H9 (cell line): ENCODE measurements around the gene ZGRF1. TPM values are rescaled to one million over a fixed set of nuclear protein-coding genes. Genes with fewer than 3 reads are reported as not detected.
"Not testable (repeated sequence)": the region's sequence is repeated elsewhere in the genome, so short reads cannot be mapped to it uniquely, and the experiment has no call there.

Experiments
- DNase-seq: peaks from one replicate; pipeline ENCODE4 v3.0.0-alpha.2; 2017
- H2AFZ ChIP-seq: one replicate; pipeline ENCODE4 v1.6.1; 2013; ENCODE audit warnings: mild to moderate bottlenecking, low read length, control low read depth, moderate library complexity
- H2AK5ac ChIP-seq: 2 replicates; pipeline ENCODE4 v1.6.1; 2013; ENCODE audit warnings: low read length, control low read depth, mixed read lengths; ENCODE audit not compliant: insufficient read length
- H2BK120ac ChIP-seq: one replicate; pipeline ENCODE4 v1.6.1; 2013; ENCODE audit warnings: low read depth, mild to moderate bottlenecking, low read length, control low read depth, inconsistent platforms; ENCODE audit not compliant: poor library complexity, severe bottlenecking
- H2BK12ac ChIP-seq: 2 replicates; pipeline ENCODE4 v1.6.1; 2013; ENCODE audit warnings: low read length, control low read depth, mixed read lengths, low read depth; ENCODE audit not compliant: insufficient read length
- H2BK15ac ChIP-seq: 2 replicates; pipeline ENCODE4 v1.6.1; 2013; ENCODE audit warnings: low read depth, low read length, control low read depth
- H2BK20ac ChIP-seq: one replicate; pipeline ENCODE4 v1.6.1; 2013; ENCODE audit warnings: low read depth, mild to moderate bottlenecking, low read length, control low read depth, inconsistent platforms; ENCODE audit not compliant: poor library complexity, severe bottlenecking
- H2BK5ac ChIP-seq: 2 replicates; pipeline ENCODE4 v1.6.1; 2013; ENCODE audit warnings: low read length, control low read depth, mixed read lengths; ENCODE audit not compliant: insufficient read length
- H3K14ac ChIP-seq: 2 replicates; pipeline ENCODE4 v1.6.1; 2013; ENCODE audit warnings: low read length, control low read depth; ENCODE audit not compliant: insufficient read depth
- H3K18ac ChIP-seq: 2 replicates; pipeline ENCODE4 v1.6.1; 2013; ENCODE audit warnings: low read depth, mild to moderate bottlenecking, mixed read lengths, low read length, control low read depth; ENCODE audit not compliant: insufficient read length
- H3K23ac ChIP-seq: 2 replicates; pipeline ENCODE4 v1.6.1; 2013; ENCODE audit warnings: low read length, control low read depth, mixed read lengths, low read depth; ENCODE audit not compliant: insufficient read length
- H3K23me2 ChIP-seq: 2 replicates; pipeline ENCODE4 v1.6.1; 2013; ENCODE audit warnings: low read depth, mild to moderate bottlenecking, mixed read lengths, low read length, control low read depth; ENCODE audit not compliant: insufficient read length, poor library complexity, severe bottlenecking
- H3K27ac ChIP-seq: 2 replicates; pipeline ENCODE4 v1.5.1; 2013; ENCODE audit warnings: low read length, control low read depth, mixed read lengths, low read depth; ENCODE audit not compliant: insufficient read length
- H3K27me3 ChIP-seq: 2 replicates; pipeline ENCODE4 v1.6.1; 2013; ENCODE audit warnings: low read length, control low read depth, inconsistent platforms; ENCODE audit not compliant: insufficient read depth
- H3K4ac ChIP-seq: 2 replicates; pipeline ENCODE4 v1.6.1; 2013; ENCODE audit warnings: low read depth, mild to moderate bottlenecking, control low read depth, inconsistent platforms, low read length, moderate library complexity
- H3K4me1 ChIP-seq: 2 replicates; pipeline ENCODE4 v1.6.1; 2013; ENCODE audit warnings: low read length, control low read depth, inconsistent platforms; ENCODE audit not compliant: insufficient read depth
- H3K4me2 ChIP-seq: 2 replicates; pipeline ENCODE4 v1.6.1; 2013; ENCODE audit warnings: low read length, control low read depth, mixed read lengths; ENCODE audit not compliant: insufficient read length, insufficient read depth
- H3K56ac ChIP-seq: 2 replicates; pipeline ENCODE4 v1.6.1; 2013; ENCODE audit warnings: low read depth, mild to moderate bottlenecking, mixed read lengths, low read length, control low read depth; ENCODE audit not compliant: insufficient read length
- H3K79me1 ChIP-seq: 2 replicates; pipeline ENCODE4 v1.6.1; 2013; ENCODE audit warnings: low read depth, mild to moderate bottlenecking, moderate library complexity, low read length, control low read depth, inconsistent platforms; ENCODE audit not compliant: insufficient read depth, poor library complexity, severe bottlenecking
- H3K79me2 ChIP-seq: 2 replicates; pipeline ENCODE4 v1.6.1; 2013; ENCODE audit warnings: low read length, control low read depth, inconsistent platforms; ENCODE audit not compliant: insufficient read depth
- H3K9ac ChIP-seq: 2 replicates; pipeline ENCODE4 v1.6.1; 2013; ENCODE audit warnings: low read length, control low read depth, mixed read lengths; ENCODE audit not compliant: insufficient read length; ENCODE audit errors: extremely low read depth
- H3K9me3 ChIP-seq: one replicate; pipeline ENCODE4 v1.6.1; 2013; ENCODE audit warnings: low read depth, low read length, inconsistent platforms; ENCODE audit not compliant: control insufficient read depth
- H3T11ph ChIP-seq: one replicate; pipeline ENCODE4 v1.6.1; 2013; ENCODE audit warnings: mild to moderate bottlenecking, low read length, control low read depth, inconsistent platforms
- H4K20me1 ChIP-seq: one replicate; pipeline ENCODE4 v1.6.1; 2013; ENCODE audit not compliant: control insufficient read depth, insufficient read length, insufficient read depth
- H4K5ac ChIP-seq: 2 replicates; pipeline ENCODE4 v1.6.1; 2013; ENCODE audit warnings: low read depth, mild to moderate bottlenecking, mixed read lengths, low read length, control low read depth; ENCODE audit not compliant: insufficient read length
- H4K8ac ChIP-seq: replicated peaks from 2 replicates; pipeline ENCODE4 v1.6.1; 2013; ENCODE audit warnings: low read length, control low read depth, mixed read lengths, low read depth; ENCODE audit not compliant: insufficient read length
- H4K91ac ChIP-seq: 2 replicates; pipeline ENCODE4 v1.6.1; 2013; ENCODE audit warnings: low read depth, mild to moderate bottlenecking, moderate library complexity, mixed read lengths, low read length, control low read depth; ENCODE audit not compliant: insufficient read length
- H3K27ac Mint-ChIP-seq, 3 experiments: 2 replicates in 2 of 3; 3 replicates in 1 of 3; pipeline ENCODE4 v1.8.0; 2020 to 2021; ENCODE audit warnings: mixed read lengths in 3 of 3, mild to moderate bottlenecking in 1 of 3, moderate library complexity in 1 of 3
- H3K27me3 Mint-ChIP-seq: 2 replicates; pipeline ENCODE4 v1.8.0; 2021; ENCODE audit warnings: low read depth, mild to moderate bottlenecking, moderate library complexity, mixed read lengths
- H3K36me3 Mint-ChIP-seq, 3 experiments: 2 replicates in 2 of 3; 3 replicates in 1 of 3; pipeline ENCODE4 v1.8.0; 2020 to 2021; ENCODE audit warnings: low read depth in 3 of 3, mixed read lengths in 3 of 3; ENCODE audit not compliant: insufficient read depth in 1 of 3
- H3K4me1 Mint-ChIP-seq, 2 experiments: 2 replicates each; pipeline ENCODE4 v1.8.0; 2020; ENCODE audit warnings: mixed read lengths in 2 of 2
- H3K4me3 Mint-ChIP-seq, 2 experiments: 2 replicates in 1 of 2; 3 replicates in 1 of 2; pipeline ENCODE4 v1.8.0; 2020 to 2021; ENCODE audit warnings: mild to moderate bottlenecking in 2 of 2, mixed read lengths in 2 of 2, moderate library complexity in 1 of 2
- H3K9me3 Mint-ChIP-seq, 2 experiments: 2 replicates in 1 of 2; 3 replicates in 1 of 2; pipeline ENCODE4 v1.8.0; 2020; ENCODE audit warnings: mild to moderate bottlenecking in 2 of 2, mixed read lengths in 2 of 2, moderate library complexity in 1 of 2
- WGBS: extraction: QIAGEN DNeasy Blood & Tissue Kit; methylation state at CpG from one replicate; pipeline ENCODE4 v1.1.7; 2013; ENCODE audit warnings: missing lambda C conversion rate, low lambda C conversion rate, mixed read lengths; ENCODE audit not compliant: insufficient read length; ENCODE audit errors: extremely low coverage; 5-methylcytosine and 5-hydroxymethylcytosine counted together
- total RNA-seq: library from RNA; stranded (reverse); gene quantifications from 2 replicates; pipeline ENCODE4 v1.2.1, GENCODE V29; 2021
- TF ChIP-seq, protein P1 (sequence below): fragments of 200-600 bp; sonication (generic); conservative IDR thresholded peaks from 3 replicates; pipeline ENCODE4 v1.8.0; 2021; ENCODE audit warnings: antibody characterized with exemption, mild to moderate bottlenecking

ZGRF1 gene
- total RNA-seq, 1 experiment from 2014 or later = 38.3 TPM

DNA sequence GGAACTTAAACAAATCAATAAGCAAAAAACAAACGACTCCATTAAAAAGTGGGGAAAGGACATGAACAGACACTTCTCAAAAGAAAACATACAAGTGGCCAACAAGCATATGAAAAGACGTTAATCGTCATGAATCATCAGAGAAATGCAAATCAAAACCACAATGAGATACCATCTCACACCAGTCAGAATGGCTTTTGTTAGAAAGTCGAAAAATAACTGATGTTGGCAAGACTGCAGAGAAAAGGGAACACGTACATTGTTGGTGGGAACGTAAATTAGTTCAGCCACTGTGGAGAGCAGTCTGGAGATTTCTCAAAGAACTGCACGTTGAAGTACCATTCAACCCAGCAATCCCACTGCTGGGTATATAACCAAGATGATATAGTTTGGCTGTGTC lies 144.4 kb downstream of the ZGRF1 start:
- H3K56ac ChIP-seq = no peak overlapping the region
- H2BK12ac ChIP-seq = no peak overlapping the region
- no peaks in the 10 kb centered on the region for H3K23me2 ChIP-seq
- no peak overlapping the region for H4K8ac ChIP-seq
- no peaks in the 10 kb centered on the region for H3K79me2 ChIP-seq
- no peak overlapping the region for H2BK5ac ChIP-seq
- H3K9me3 ChIP-seq = no peaks in the 10 kb centered on the region
- no peaks in the 10 kb centered on the region for H3K79me1 ChIP-seq
- WGBS = no CpG with 5 or more reads among the region's 7 CpGs
- H3K18ac ChIP-seq = no peak overlapping the region
- H2BK15ac ChIP-seq = no peak overlapping the region
- no peaks in the 10 kb centered on the region for H3K4me1 ChIP-seq
- H3K23ac ChIP-seq = no peak overlapping the region
- Mint-ChIP-seq H3K36me3 (peaks cover 14 to 31% (median 22%) of the 10 kb centered on the region in 3 experiments), H3K4me3 (no peak overlapping the region), H3K9me3 (peaks cover 34 to 43% of the 10 kb centered on the region in 2 experiments), H3K4me1 (0 out of 4 replicates have a peak, but pooled peaks cover 0 to 2% of the 10 kb centered on the region in 2 experiments), H3K27ac (no peak overlapping the region), H3K27me3 (peaks cover 8% of the 10 kb centered on the region)
- H2AFZ ChIP-seq = no peak overlapping the region
- no peak overlapping the region for H4K5ac ChIP-seq
- H4K20me1 ChIP-seq = no peaks in the 10 kb centered on the region
- H3K4ac ChIP-seq = no peak overlapping the region
- H2BK120ac ChIP-seq = no peak overlapping the region
- H3K27me3 ChIP-seq = no peaks in the 10 kb centered on the region
- H4K91ac ChIP-seq = no peak overlapping the region
- no peak overlapping the region for H3K14ac ChIP-seq
- H3T11ph ChIP-seq = no peak overlapping the region
- no peak overlapping the region for H2BK20ac ChIP-seq
- H3K27ac ChIP-seq = no peak overlapping the region
- TF ChIP-seq, protein P1, sequence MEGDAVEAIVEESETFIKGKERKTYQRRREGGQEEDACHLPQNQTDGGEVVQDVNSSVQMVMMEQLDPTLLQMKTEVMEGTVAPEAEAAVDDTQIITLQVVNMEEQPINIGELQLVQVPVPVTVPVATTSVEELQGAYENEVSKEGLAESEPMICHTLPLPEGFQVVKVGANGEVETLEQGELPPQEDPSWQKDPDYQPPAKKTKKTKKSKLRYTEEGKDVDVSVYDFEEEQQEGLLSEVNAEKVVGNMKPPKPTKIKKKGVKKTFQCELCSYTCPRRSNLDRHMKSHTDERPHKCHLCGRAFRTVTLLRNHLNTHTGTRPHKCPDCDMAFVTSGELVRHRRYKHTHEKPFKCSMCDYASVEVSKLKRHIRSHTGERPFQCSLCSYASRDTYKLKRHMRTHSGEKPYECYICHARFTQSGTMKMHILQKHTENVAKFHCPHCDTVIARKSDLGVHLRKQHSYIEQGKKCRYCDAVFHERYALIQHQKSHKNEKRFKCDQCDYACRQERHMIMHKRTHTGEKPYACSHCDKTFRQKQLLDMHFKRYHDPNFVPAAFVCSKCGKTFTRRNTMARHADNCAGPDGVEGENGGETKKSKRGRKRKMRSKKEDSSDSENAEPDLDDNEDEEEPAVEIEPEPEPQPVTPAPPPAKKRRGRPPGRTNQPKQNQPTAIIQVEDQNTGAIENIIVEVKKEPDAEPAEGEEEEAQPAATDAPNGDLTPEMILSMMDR = no peak
- H2AK5ac ChIP-seq = no peak overlapping the region
- no peak overlapping the region for H3K4me2 ChIP-seq
- H3K9ac ChIP-seq = no peak overlapping the region
- no peak for DNase-seq

- H3K4ac ChIP-seq, H3T11ph ChIP-seq, H3K14ac ChIP-seq, H3K56ac ChIP-seq, H3K23me2 ChIP-seq, H2BK15ac ChIP-seq, H2BK20ac ChIP-seq, H3K4me1 ChIP-seq, H3K4me2 ChIP-seq, H3K27ac Mint-ChIP-seq, H2BK120ac ChIP-seq, H3K9ac ChIP-seq, H2AFZ ChIP-seq, H3K79me1 ChIP-seq, DNase-seq, H3K4me3 Mint-ChIP-seq, H3K18ac ChIP-seq, H3K23ac ChIP-seq, H2BK12ac ChIP-seq, H4K20me1 ChIP-seq, H3K27me3 ChIP-seq, H3K27ac ChIP-seq, H2AK5ac ChIP-seq, H3K9me3 ChIP-seq, H3K4me1 Mint-ChIP-seq, H4K91ac ChIP-seq, H3K79me2 ChIP-seq, H2BK5ac ChIP-seq, H3K27me3 Mint-ChIP-seq, H4K5ac ChIP-seq, H4K8ac ChIP-seq: not testable (repeated sequence)
- no CpG with 5 or more reads among the region's 3 CpGs for WGBS
- H3K9me3 Mint-ChIP-seq = peaks cover 34 to 43% of the 10 kb centered on the region in 2 experiments
- peaks cover 14 to 31% (median 22%) of the 10 kb centered on the region in 3 experiments for H3K36me3 Mint-ChIP-seq
Measured at GRCh38 chr4:112490808-112491207, 145.9 kb downstream of the ZGRF1 start.
